Measurements from ENCODE around the gene DPF1. TPM values are rescaled to one million over a fixed set of nuclear protein-coding genes. Genes with fewer than 3 reads are reported as not detected.
"Not testable (repeated sequence)": the region's sequence is repeated elsewhere in the genome, so short reads cannot be mapped to it uniquely, and the experiment has no call there.

The DPF1 gene
- 0.89 and 1.3 TPM in 2 replicates for total RNA-seq (2014; rRNA removed; shearing (Covaris generic))

- peak; percentile 83 for DNase-seq (ENCODE audit: low spot score)
Observed at GRCh38 chr19:38224014-38224862, at the start of gene DPF1. Gene DPF1 (minus strand): TSS chr19:38224222. CDS start chr19:38224142, 80 bp downstream.

GRCh38 chr19:38273499-38273898 is 49.5 kb upstream of the DPF1 start:
- peak; percentile 93 for DNase-seq (ENCODE audit: low spot score)

- no peak for DNase-seq (ENCODE audit: low spot score)
Observed at GRCh38 chr19:38270587-38271167, 46.7 kb upstream of the DPF1 start.

GRCh38 chr19:38268539-38268938 is 44.5 kb upstream of the DPF1 start:
- DNase-seq (ENCODE audit: low spot score) = no peak

GRCh38 chr19:38267761-38268483 is 43.9 kb upstream of the DPF1 start:
- DNase-seq (ENCODE audit: low spot score) = peak; percentile 43

GRCh38 chr19:38266981-38267597 is 43.1 kb upstream of the DPF1 start:
- DNase-seq (ENCODE audit: low spot score) = peak; percentile 86

GRCh38 chr19:38265921-38266429 is 42.0 kb upstream of the DPF1 start:
- peak; percentile 46 for DNase-seq (ENCODE audit: low spot score)

- peak; percentile 80 for DNase-seq (ENCODE audit: low spot score)
Observed at GRCh38 chr19:38265213-38265861, 41.3 kb upstream of the DPF1 start.

- DNase-seq (ENCODE audit: low spot score) = no peak
Observed at GRCh38 chr19:38264486-38265212, 40.6 kb upstream of the DPF1 start, which contains the start of gene SPINT2. Gene SPINT2 (plus strand): TSS chr19:38264573. CDS start chr19:38264893, 320 bp downstream.

GRCh38 chr19:38263689-38264485 is 39.9 kb upstream of the DPF1 start:
- peak; percentile 100 for DNase-seq (ENCODE audit: low spot score)

GRCh38 chr19:38262585-38263268 is 38.7 kb upstream of the DPF1 start:
- DNase-seq (ENCODE audit: low spot score) = no peak

GRCh38 chr19:38261942-38262341 is 37.9 kb upstream of the DPF1 start:
- DNase-seq (ENCODE audit: low spot score) = not testable (repeated sequence)

- DNase-seq (ENCODE audit: low spot score) = no peak
Observed at GRCh38 chr19:38255383-38256014, 31.5 kb upstream of the DPF1 start.

- DNase-seq (ENCODE audit: low spot score) = no peak
Observed at GRCh38 chr19:38253788-38254187, 29.8 kb upstream of the DPF1 start.

GRCh38 chr19:38252941-38253691 is 29.1 kb upstream of the DPF1 start:
- no peak for DNase-seq (ENCODE audit: low spot score)

GRCh38 chr19:38252385-38252784 is 28.4 kb upstream of the DPF1 start:
- DNase-seq (ENCODE audit: low spot score) = no peak

GRCh38 chr19:38251564-38252051 is 27.6 kb upstream of the DPF1 start:
- no peak for DNase-seq (ENCODE audit: low spot score)
